ENCODE measurements around the gene CAMTA1.

The CAMTA1 gene

DNA sequence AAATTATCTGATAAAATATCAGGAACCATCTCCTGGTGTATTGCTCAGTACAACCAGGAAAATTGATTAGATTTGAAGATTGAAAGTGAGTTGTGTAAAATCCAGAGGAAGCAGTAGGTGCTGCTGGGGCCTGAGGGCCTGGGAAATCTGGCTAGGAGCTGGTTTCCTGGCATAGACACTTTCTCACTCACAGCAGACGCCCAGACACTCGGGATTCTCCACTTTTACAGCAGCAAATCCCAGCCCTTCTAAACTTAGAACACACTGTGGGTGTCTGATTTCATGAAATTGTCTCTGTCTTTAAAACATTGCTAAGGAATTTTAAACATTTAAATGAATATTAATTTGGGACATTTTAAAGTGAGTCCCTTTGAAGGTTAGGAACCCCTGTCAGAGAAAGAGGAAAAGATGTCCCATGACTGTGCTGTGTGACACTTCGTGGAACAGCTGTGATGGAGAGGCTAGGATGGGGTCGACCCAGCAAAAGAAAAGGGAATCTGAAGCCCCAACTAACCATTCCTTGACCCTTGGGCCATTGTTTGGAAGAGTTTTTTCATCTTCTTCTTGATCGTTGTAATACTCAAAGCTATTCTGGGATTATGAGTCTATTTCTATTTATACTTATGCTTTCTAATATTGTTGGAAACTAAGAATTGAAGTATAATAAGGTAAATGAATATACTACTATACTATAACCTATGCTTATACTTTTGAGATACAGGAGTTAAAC, 936.9 kb downstream of the CAMTA1 start:
- H3K27ac Mint-ChIP-seq = no peak overlapping the region
- no peaks in the 10 kb centered on the region for H3K4me1 Mint-ChIP-seq
- no peak for ATAC-seq
- no peak overlapping the region for H3K4me3 Mint-ChIP-seq
- H3K36me3 Mint-ChIP-seq = no peaks in the 10 kb centered on the region
- DNase-seq (ENCODE audit: low spot score in 2 of 2) = no peak
- no peaks in the 10 kb centered on the region for H3K9me3 Mint-ChIP-seq

GRCh38 chr1:7722670-7723012, 937.4 kb downstream of the CAMTA1 start:
- Mint-ChIP-seq H3K27ac (no peak overlapping the region), H3K4me3 (no peak overlapping the region), H3K4me1 (no peaks in the 10 kb centered on the region), H3K9me3 (no peaks in the 10 kb centered on the region), H3K36me3 (no peaks in the 10 kb centered on the region)
- no peak for ATAC-seq
- no peak for DNase-seq (ENCODE audit: low spot score in 2 of 2)

- ATAC-seq = no peak
- no peak for DNase-seq (ENCODE audit: low spot score in 2 of 2)
- no peak overlapping the region for H3K4me3 Mint-ChIP-seq
- H3K4me1 Mint-ChIP-seq = no peaks in the 10 kb centered on the region
- H3K27ac Mint-ChIP-seq = peak overlapping the region; percentile 41
- H3K36me3 Mint-ChIP-seq = no peaks in the 10 kb centered on the region
- no peaks in the 10 kb centered on the region for H3K9me3 Mint-ChIP-seq
Observed at GRCh38 chr1:7726623-7727022, 941.4 kb downstream of the CAMTA1 start.

GRCh38 chr1:7727809-7728471, 942.7 kb downstream of the CAMTA1 start:
- no peak for DNase-seq (ENCODE audit: low spot score in 2 of 2)
- no peaks in the 10 kb centered on the region for H3K36me3 Mint-ChIP-seq

DNA sequence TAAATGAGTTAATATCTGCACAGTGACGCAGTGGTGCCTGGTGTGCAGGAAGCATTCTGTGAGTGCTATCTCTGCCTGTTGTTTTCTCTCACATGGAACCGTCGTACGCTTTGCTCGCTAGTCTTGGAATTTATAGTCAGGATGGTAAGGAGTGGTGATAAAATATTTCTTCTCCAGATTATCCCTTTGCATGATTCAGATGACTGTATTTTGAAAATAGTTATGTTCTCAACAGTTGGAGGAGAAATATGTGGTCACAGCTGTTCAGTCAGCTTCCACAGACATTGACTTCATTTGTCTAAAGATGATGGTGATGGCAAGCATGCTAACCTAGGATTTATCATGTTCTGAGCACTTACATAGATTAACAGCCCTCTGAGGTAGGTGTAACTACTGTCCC, 944.5 kb downstream of the CAMTA1 start:
- ATAC-seq = no peak

More at GRCh38 chr1:7727809-7728471, 942.7 kb downstream of the CAMTA1 start:
- H3K27ac Mint-ChIP-seq = no peak overlapping the region
- ATAC-seq = no peak
- no peaks in the 10 kb centered on the region for H3K9me3 Mint-ChIP-seq
- H3K4me3 Mint-ChIP-seq = no peak overlapping the region
- H3K4me1 Mint-ChIP-seq = no peaks in the 10 kb centered on the region

DNA sequence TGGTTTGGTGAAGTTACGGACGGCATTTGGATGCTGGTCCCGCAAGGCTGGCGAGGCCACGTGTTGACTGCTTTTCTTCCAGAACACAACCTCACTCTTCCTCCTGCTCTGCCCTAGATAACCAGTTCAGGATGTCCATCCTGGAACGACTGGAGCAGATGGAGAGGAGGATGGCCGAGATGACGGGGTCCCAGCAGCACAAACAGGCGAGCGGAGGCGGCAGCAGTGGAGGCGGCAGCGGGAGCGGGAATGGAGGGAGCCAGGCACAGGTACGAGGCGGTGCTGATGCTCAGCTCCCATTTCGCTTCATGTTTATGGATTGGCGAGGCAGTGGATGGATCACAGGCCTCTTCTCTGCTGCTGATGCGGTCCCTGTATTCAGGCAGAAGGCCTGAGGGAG, 947.1 kb downstream of the CAMTA1 start:
- no peak overlapping the region for H3K27ac Mint-ChIP-seq
- no peak overlapping the region for H3K4me3 Mint-ChIP-seq
- peaks cover 3% of the 10 kb centered on the region for H3K36me3 Mint-ChIP-seq
- no peaks in the 10 kb centered on the region for H3K9me3 Mint-ChIP-seq
- H3K4me1 Mint-ChIP-seq = no peaks in the 10 kb centered on the region
- no peak for DNase-seq (ENCODE audit: low spot score in 2 of 2)
- no peak for ATAC-seq

More for the DNA sequence above, 944.5 kb downstream of the CAMTA1 start:
- Mint-ChIP-seq H3K9me3 (no peaks in the 10 kb centered on the region), H3K36me3 (no peaks in the 10 kb centered on the region), H3K4me1 (no peaks in the 10 kb centered on the region), H3K4me3 (no peak overlapping the region), H3K27ac (no peak overlapping the region)
- no peak for DNase-seq (ENCODE audit: low spot score in 2 of 2)

DNA sequence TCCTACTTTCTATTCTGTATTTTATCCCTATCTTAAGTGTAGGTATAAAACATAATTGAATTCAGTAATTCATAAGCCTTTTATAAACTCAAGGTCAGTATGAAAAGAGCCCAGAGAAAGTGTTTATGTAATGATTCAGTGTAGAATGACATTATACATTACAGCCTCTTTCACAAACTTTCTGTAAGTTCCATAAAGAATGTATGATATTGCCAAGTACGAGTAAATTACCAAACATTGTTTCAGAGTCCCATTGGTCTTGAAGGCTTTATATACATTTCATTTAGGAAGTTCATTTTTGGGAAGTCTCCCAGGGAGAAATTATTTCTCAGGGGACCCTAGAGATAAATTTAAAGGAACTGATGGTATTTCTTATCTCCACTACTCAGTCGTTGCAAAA, 948.0 kb downstream of the CAMTA1 start:
- no peak overlapping the region for H3K27ac Mint-ChIP-seq
- ATAC-seq = no peak
- DNase-seq (ENCODE audit: low spot score in 2 of 2) = no peak
- H3K4me1 Mint-ChIP-seq = no peaks in the 10 kb centered on the region
- H3K36me3 Mint-ChIP-seq = peaks cover 12% of the 10 kb centered on the region
- H3K4me3 Mint-ChIP-seq = no peak overlapping the region
- no peaks in the 10 kb centered on the region for H3K9me3 Mint-ChIP-seq

DNA sequence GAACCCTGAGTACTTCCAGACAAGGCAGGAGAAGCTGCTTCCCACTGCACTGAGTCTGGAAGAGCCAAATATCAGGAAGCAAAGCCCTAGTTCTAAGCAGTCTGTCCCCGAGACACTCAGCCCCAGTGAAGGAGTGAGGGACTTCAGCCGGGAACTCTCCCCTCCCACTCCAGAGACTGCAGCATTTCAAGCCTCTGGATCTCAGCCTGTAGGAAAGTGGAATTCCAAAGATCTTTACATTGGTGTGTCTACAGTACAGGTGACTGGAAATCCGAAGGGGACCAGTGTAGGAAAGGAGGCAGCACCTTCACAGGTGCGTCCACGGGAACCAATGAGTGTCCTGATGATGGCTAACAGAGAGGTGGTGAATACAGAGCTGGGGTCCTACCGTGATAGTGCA, 952.8 kb downstream of the CAMTA1 start:
- H3K27ac Mint-ChIP-seq = no peak overlapping the region
- no peaks in the 10 kb centered on the region for H3K4me1 Mint-ChIP-seq
- no peak overlapping the region for H3K4me3 Mint-ChIP-seq
- no peaks in the 10 kb centered on the region for H3K9me3 Mint-ChIP-seq
- peaks cover 15% of the 10 kb centered on the region for H3K36me3 Mint-ChIP-seq
- no peak for DNase-seq (ENCODE audit: low spot score in 2 of 2)
- ATAC-seq = no peak

- Mint-ChIP-seq H3K4me1 (no peaks in the 10 kb centered on the region), H3K9me3 (no peaks in the 10 kb centered on the region), H3K4me3 (no peak overlapping the region), H3K27ac (no peak overlapping the region), H3K36me3 (peaks cover 2% of the 10 kb centered on the region)
- DNase-seq (ENCODE audit: low spot score in 2 of 2) = no peak
- ATAC-seq = no peak
Observed at GRCh38 chr1:7743346-7743745, 958.1 kb downstream of the CAMTA1 start.

DNA sequence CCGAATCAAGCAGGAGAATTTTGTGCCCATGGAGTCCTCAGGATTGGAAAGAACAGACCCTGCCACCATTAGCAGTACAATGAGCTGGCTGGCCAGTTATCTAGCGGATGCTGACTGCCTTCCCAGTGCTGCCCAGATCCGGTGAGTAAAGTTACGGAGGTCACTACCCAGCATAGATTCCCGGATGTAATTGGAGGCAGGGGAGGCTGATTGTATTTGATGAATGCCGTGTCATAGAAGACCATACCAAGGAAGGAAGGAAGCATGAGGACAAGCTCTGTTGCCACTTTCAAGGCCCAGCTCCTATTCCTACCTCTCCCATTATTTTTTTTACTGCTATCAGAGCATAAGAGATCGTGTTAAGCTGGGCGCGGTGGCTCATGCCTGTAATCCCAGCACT, 959.6 kb downstream of the CAMTA1 start:
- no peak overlapping the region for H3K27ac Mint-ChIP-seq
- H3K36me3 Mint-ChIP-seq = no peaks in the 10 kb centered on the region
- H3K4me1 Mint-ChIP-seq = no peaks in the 10 kb centered on the region
- no peak for ATAC-seq
- H3K4me3 Mint-ChIP-seq = no peak overlapping the region
- DNase-seq (ENCODE audit: low spot score in 2 of 2) = no peak
- no peaks in the 10 kb centered on the region for H3K9me3 Mint-ChIP-seq

- no peak for DNase-seq (ENCODE audit: low spot score in 2 of 2)
- Mint-ChIP-seq H3K4me3 (no peak overlapping the region), H3K27ac (no peak overlapping the region), H3K36me3 (no peaks in the 10 kb centered on the region), H3K4me1 (no peaks in the 10 kb centered on the region), H3K9me3 (no peaks in the 10 kb centered on the region)
- ATAC-seq = no peak
Observed at GRCh38 chr1:7745783-7746182, 960.5 kb downstream of the CAMTA1 start.

- no peaks in the 10 kb centered on the region for H3K36me3 Mint-ChIP-seq
- H3K4me1 Mint-ChIP-seq = peaks cover 12% of the 10 kb centered on the region
- H3K4me3 Mint-ChIP-seq = no peak overlapping the region
- DNase-seq (ENCODE audit: low spot score in 2 of 2) = no peak
- no peak for ATAC-seq
- H3K27ac Mint-ChIP-seq = no peak overlapping the region
- no peaks in the 10 kb centered on the region for H3K9me3 Mint-ChIP-seq
Observed at GRCh38 chr1:7747605-7748004, 962.4 kb downstream of the CAMTA1 start.

GRCh38 chr1:7749126-7749525, 963.9 kb downstream of the CAMTA1 start:
- no peaks in the 10 kb centered on the region for H3K36me3 Mint-ChIP-seq
- no peak for ATAC-seq
- H3K4me3 Mint-ChIP-seq = no peak overlapping the region

DNA sequence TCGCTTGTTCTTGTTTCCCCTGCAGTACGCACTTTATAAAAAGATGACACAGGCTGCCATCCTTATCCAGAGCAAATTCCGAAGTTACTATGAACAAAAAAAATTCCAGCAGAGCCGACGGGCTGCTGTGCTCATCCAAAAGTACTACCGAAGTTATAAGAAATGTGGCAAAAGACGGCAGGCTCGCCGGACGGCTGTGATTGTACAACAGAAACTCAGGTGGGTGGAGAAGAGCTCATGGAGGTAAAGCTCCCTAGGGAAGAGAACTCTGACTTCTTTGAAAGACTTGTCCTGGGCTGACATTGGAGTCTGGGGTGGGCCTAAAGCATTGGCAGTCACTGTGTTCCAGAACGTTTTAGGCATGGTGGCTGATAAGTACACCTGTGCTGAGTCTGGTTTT, 965.9 kb downstream of the CAMTA1 start:
- Mint-ChIP-seq H3K36me3 (no peaks in the 10 kb centered on the region), H3K4me3 (no peak overlapping the region), H3K9me3 (no peaks in the 10 kb centered on the region), H3K27ac (no peak overlapping the region), H3K4me1 (peaks cover 27% of the 10 kb centered on the region)
- no peak for DNase-seq (ENCODE audit: low spot score in 2 of 2)
- no peak for ATAC-seq

More at GRCh38 chr1:7749126-7749525, 963.9 kb downstream of the CAMTA1 start:
- Mint-ChIP-seq H3K4me1 (peaks cover 23% of the 10 kb centered on the region), H3K9me3 (no peaks in the 10 kb centered on the region), H3K27ac (no peak overlapping the region)
- no peak for DNase-seq (ENCODE audit: low spot score in 2 of 2)

DNA sequence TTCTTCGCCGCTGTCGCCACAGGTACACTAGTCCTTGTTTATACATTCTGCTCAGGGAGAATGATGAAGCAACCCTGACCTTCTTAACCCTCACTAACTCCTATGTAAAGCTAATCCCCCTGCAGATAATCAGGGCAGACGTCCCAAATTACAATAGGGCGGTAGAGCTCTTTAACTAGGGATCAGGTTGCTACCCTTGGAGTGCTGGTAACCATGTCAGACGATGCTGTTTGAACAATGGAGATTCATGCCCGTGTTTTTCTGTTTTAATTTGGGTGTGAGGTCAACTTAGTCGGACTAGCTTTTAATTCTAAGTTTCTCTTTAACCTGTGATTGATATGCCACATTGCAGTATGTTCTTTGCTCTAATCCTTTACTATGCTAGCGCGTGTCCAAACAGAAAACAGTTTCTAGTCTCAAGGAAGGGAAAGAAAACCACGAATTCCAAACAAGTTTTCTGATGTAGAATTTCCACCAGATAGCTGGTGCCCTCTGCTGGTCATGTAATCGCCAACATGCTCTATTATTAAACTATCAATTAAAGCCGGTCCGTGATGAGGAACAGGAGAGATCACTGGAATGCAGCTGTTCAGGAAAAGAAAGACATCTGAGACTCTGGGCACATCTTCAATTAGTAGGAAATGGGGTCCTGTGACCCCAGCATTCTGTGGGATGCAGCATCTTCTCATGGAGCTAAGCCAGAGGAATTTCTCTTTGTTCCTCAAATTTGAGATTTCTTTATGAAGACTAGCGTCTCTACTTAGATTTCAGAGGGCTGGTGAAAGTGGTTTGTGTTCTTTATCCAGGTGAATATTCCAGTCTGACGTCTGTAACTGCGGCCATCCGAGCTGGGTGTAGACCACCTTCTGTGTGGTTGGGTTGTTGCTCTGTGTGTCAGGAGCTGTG, 967.5 kb downstream of the CAMTA1 start:
- Mint-ChIP-seq H3K4me1 (peaks cover 27% of the 10 kb centered on the region), H3K27ac (peak overlapping the region; percentile 60)

More for the DNA sequence above, 967.5 kb downstream of the CAMTA1 start:
- H3K9me3 Mint-ChIP-seq = no peaks in the 10 kb centered on the region
- DNase-seq (ENCODE audit: low spot score in 2 of 2) (peak; percentile 17 to 42), ATAC-seq (no peak)
- peak overlapping the region; percentile 48 for H3K4me3 Mint-ChIP-seq
- no peaks in the 10 kb centered on the region for H3K36me3 Mint-ChIP-seq
